GM23248 (cell line): ENCODE measurements around the gene PAX4. TPM values are rescaled to one million over a fixed set of nuclear protein-coding genes. Genes with fewer than 3 reads are reported as not detected.
A peak's percentile ranks its signal among the peaks of the same experiment; 100 is the strongest.

Experiments
- DNase-seq: peaks from one replicate; pipeline ENCODE4 v3.0.0-alpha.2; 2015
- H2AFZ ChIP-seq: fragments of 200-600 bp; sonication (generic); 2 replicates; pipeline ENCODE4 v1.6.1; 2016; ENCODE audit warnings: antibody characterized with exemption
- H3F3A ChIP-seq: fragments of 200-600 bp; sonication (generic); 2 replicates; pipeline ENCODE4 v1.6.1; 2016; ENCODE audit warnings: mild to moderate bottlenecking, antibody characterized with exemption, mixed run types; ENCODE audit not compliant: insufficient read depth
- H3K27ac ChIP-seq: fragments of 200-600 bp; sonication (generic); 2 replicates; pipeline ENCODE4 v1.5.1; 2016; ENCODE audit warnings: mild to moderate bottlenecking
- H3K27me3 ChIP-seq: fragments of 200-600 bp; sonication (generic); replicated peaks from 2 replicates; pipeline ENCODE4 v1.6.1; 2016; ENCODE audit warnings: mild to moderate bottlenecking; ENCODE audit not compliant: insufficient read depth
- H3K36me3 ChIP-seq: fragments of 200-600 bp; sonication (generic); 2 replicates; pipeline ENCODE4 v1.6.1; 2016; ENCODE audit warnings: low read depth, mild to moderate bottlenecking
- H3K4me1 ChIP-seq: fragments of 200-600 bp; sonication (generic); 2 replicates; pipeline ENCODE4 v1.6.1; 2016; ENCODE audit warnings: mild to moderate bottlenecking; ENCODE audit not compliant: insufficient read depth
- H3K4me2 ChIP-seq: fragments of 200-600 bp; sonication (generic); one replicate; pipeline ENCODE4 v1.6.1; 2016; ENCODE audit warnings: mild to moderate bottlenecking; ENCODE audit not compliant: unreplicated experiment
- H3K4me3 ChIP-seq: fragments of 200-600 bp; sonication (generic); 2 replicates; pipeline ENCODE4 v1.5.1; 2016; ENCODE audit warnings: mild to moderate bottlenecking
- H3K79me2 ChIP-seq: fragments of 200-600 bp; sonication (generic); 2 replicates; pipeline ENCODE4 v1.6.1; 2016; ENCODE audit warnings: mild to moderate bottlenecking; ENCODE audit not compliant: insufficient read depth
- H3K9ac ChIP-seq: fragments of 200-600 bp; sonication (generic); 2 replicates; pipeline ENCODE4 v1.6.1; 2016; ENCODE audit warnings: mild to moderate bottlenecking
- H3K9me2 ChIP-seq: fragments of 200-600 bp; sonication (generic); 2 replicates; pipeline ENCODE4 v1.6.1; 2016; ENCODE audit warnings: mixed run types, mild to moderate bottlenecking, moderate library complexity; ENCODE audit not compliant: insufficient read depth
- H3K9me3 ChIP-seq: fragments of 200-600 bp; sonication (generic); one replicate; pipeline ENCODE4 v1.6.1; 2017; ENCODE audit warnings: low read depth
- H4K20me1 ChIP-seq: fragments of 200-600 bp; sonication (generic); 2 replicates; pipeline ENCODE4 v1.6.0; 2016; ENCODE audit not compliant: insufficient read depth
- EZH2 ChIP-seq: fragments of 200-600 bp; sonication (generic); IDR thresholded peaks from 2 replicates; pipeline ENCODE4 v1.6.1; 2018; ENCODE audit warnings: antibody characterized with exemption, mild to moderate bottlenecking; ENCODE audit not compliant: insufficient read depth, poor library complexity, severe bottlenecking
- EZH2phosphoT487 ChIP-seq: fragments of 200-600 bp; sonication (generic); IDR thresholded peaks from 2 replicates; pipeline ENCODE4 v1.6.1; 2018; ENCODE audit warnings: antibody characterized with exemption, moderate library complexity, mild to moderate bottlenecking, low read depth; ENCODE audit not compliant: insufficient read depth
- WGBS, 2 experiments: methylation state at CpG; one replicate each; pipeline ENCODE4 v1.1.6; 2015 to 2017; ENCODE audit warnings: low lambda C conversion rate in 2 of 2, low coverage in 1 of 2; ENCODE audit errors: missing lambda C conversion rate in 2 of 2; 5-methylcytosine and 5-hydroxymethylcytosine counted together
- in situ Hi-C: fragments of 300-500 bp; cut with MboI; formaldehyde crosslinking; loops from 2 replicates; pipeline ENCODE4 v1.15.0; 2020
- polyA plus RNA-seq: library from polyadenylated mRNA; unstranded; fragments of >200 nt; fragmentation: Nextera tagmentation; extraction: Ambion mirVana; gene quantifications from 2 replicates; pipeline ENCODE4 v1.2.1, GENCODE V29; 2016
- total RNA-seq: library from RNA; depleted of rRNA; stranded (reverse); fragments of >200 nt; shearing (Covaris generic); gene quantifications from 2 replicates; pipeline ENCODE4 v1.2.3, GENCODE V29; 2014

The PAX4 gene
- total and polyA plus RNA-seq, 2 experiments from 2014 or later: not detected

- WGBS, 2 experiments: 63 to 65% methylated on average over 7 of the region's 7 CpGs
- Histone ChIP-seq H3K4me1 (peaks cover 28% of the 10 kb centered on the region), H3K9me2 (no peaks in the 10 kb centered on the region), H4K20me1 (no peaks in the 10 kb centered on the region), H3K9me3 (no peaks in the 10 kb centered on the region), H3F3A (peaks cover 22% of the 10 kb centered on the region), H3K9ac (no peak overlapping the region), H3K4me2 (no peak overlapping the region), H3K79me2 (no peaks in the 10 kb centered on the region), H3K4me3 (no peak overlapping the region), H3K27ac (peak overlapping the region; percentile 49), H3K36me3 (no peaks in the 10 kb centered on the region), H3K27me3 (no peaks in the 10 kb centered on the region), H2AFZ (no peak overlapping the region; the same call in 1 of the 2 replicates)
- TF ChIP-seq EZH2phosphoT487 (no peak), EZH2 (no peak)
- peak; percentile 81 for DNase-seq
- in situ Hi-C loops: no loop called here
These were observed 14.5 kb upstream of the PAX4 start for GRCh38 chr7:127632276-127632910.

GRCh38 chr7:127629268-127629854 is 11.4 kb upstream of the PAX4 start:
- no peaks in the 10 kb centered on the region for H4K20me1 ChIP-seq
- WGBS, 2 experiments: 20 to 23% methylated on average over 5 of the region's 5 CpGs
- H2AFZ ChIP-seq: peak overlapping the region; percentile 39; the same call in 1 of the 2 replicates
- no peak overlapping the region for H3K27ac ChIP-seq
- H3K79me2 ChIP-seq: no peaks in the 10 kb centered on the region
- no peaks in the 10 kb centered on the region for H3K9me3 ChIP-seq
- H3K9ac ChIP-seq: no peak overlapping the region
- peaks cover 9% of the 10 kb centered on the region; the same call in 1 of the 2 replicates for H3K27me3 ChIP-seq
- no peak overlapping the region for H3K4me2 ChIP-seq
- peaks cover 15% of the 10 kb centered on the region for H3F3A ChIP-seq
- H3K9me2 ChIP-seq: no peaks in the 10 kb centered on the region
- no peak for DNase-seq
- TF ChIP-seq EZH2: no peak
- TF ChIP-seq EZH2phosphoT487: no peak
- no peaks in the 10 kb centered on the region for H3K36me3 ChIP-seq
- peaks cover 20% of the 10 kb centered on the region for H3K4me1 ChIP-seq
- in situ Hi-C loops: no loop called here
- no peak overlapping the region for H3K4me3 ChIP-seq

DNA sequence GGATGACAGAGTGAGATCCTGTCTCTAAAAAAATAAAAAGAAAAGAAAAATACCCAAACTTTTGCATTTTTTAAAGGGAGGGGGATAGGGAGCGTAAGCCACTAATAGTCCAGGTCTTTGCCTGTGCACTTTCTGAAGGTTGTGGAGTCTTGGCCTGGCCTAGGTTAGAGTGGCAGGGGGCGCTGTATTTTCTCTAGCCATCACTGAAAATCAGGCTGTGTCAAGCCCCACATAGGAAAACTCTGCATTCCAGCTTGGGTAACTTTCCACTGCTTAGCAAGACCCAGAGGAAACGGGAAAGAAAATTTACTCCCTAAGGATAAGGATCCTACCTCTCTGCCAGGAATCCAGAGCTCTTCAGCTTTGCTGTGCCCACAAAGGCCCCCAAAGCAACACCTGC is 10.5 kb upstream of the PAX4 start:
- Histone ChIP-seq H3K4me1 (peaks cover 16% of the 10 kb centered on the region), H4K20me1 (no peaks in the 10 kb centered on the region), H3K9me2 (no peaks in the 10 kb centered on the region), H3K9me3 (no peaks in the 10 kb centered on the region), H3K4me3 (no peak overlapping the region), H3K27me3 (peaks cover 11% of the 10 kb centered on the region; the same call in 1 of the 2 replicates), H3K27ac (no peak overlapping the region), H3K36me3 (no peaks in the 10 kb centered on the region), H3F3A (peaks cover 10% of the 10 kb centered on the region), H3K4me2 (no peak overlapping the region), H3K79me2 (no peaks in the 10 kb centered on the region), H3K9ac (no peak overlapping the region), H2AFZ (no peak overlapping the region)
- no peak for TF ChIP-seq EZH2
- TF ChIP-seq EZH2phosphoT487: no peak
- WGBS, 2 experiments: 52% methylated on average over 3 of the region's 3 CpGs
- DNase-seq: no peak
- in situ Hi-C loops: no loop called here

DNA sequence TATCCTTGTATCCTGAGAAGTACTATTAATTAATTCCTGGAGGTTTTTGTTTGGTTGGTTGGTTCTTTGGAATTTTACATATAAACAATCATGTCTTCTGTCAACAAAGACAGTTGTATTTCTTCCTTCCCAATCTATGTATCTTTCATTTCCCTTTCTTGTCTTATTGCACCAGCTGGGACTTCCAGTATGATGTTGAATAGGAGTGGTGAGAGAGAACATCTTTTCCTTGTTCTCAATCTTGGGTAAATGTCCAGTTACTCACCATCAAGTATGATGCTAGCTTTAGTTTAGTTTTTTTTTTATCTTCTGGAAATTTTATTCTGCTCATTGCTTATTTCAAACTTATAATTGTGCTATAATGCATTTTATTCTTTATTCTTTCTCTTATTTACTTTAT is 7.4 kb upstream of the PAX4 start:
- no peaks in the 10 kb centered on the region for H3F3A ChIP-seq
- H3K9me2 ChIP-seq: no peaks in the 10 kb centered on the region
- no peaks in the 10 kb centered on the region for H3K9me3 ChIP-seq
- H3K4me3 ChIP-seq: no peak overlapping the region
- TF ChIP-seq EZH2 (no peak), EZH2phosphoT487 (no peak)
- in situ Hi-C loops: no loop called here
- no peak overlapping the region for H3K4me2 ChIP-seq
- H3K9ac ChIP-seq: no peak overlapping the region
- no peaks in the 10 kb centered on the region for H4K20me1 ChIP-seq
- H3K27ac ChIP-seq: no peak overlapping the region
- DNase-seq: no peak
- H3K36me3 ChIP-seq: no peaks in the 10 kb centered on the region
- no peaks in the 10 kb centered on the region for H3K4me1 ChIP-seq
- H2AFZ ChIP-seq: no peak overlapping the region
- H3K79me2 ChIP-seq: no peaks in the 10 kb centered on the region
- H3K27me3 ChIP-seq: peaks cover 41% of the 10 kb centered on the region
